ENCODE results near the gene ETV2. TPM values are rescaled to one million over a fixed set of nuclear protein-coding genes. Genes with fewer than 3 reads are reported as not detected.

Gene ETV2
- total and polyA plus RNA-seq, 8 donors: 0.55 to 11.7 (median 6.1) TPM; not detected in 3

- WGBS, 5 donors: 9 to 21% (median 11%) methylated on average over 8 of the region's 8 CpGs
- Histone ChIP-seq H3K27ac (no peak overlapping the region), H3K4me1 (no peaks in the 10 kb centered on the region), H3K4me3 (no peak overlapping the region), H3K36me3 (no peaks in the 10 kb centered on the region), H3K9me3 (no peaks in the 10 kb centered on the region), H3K27me3 (peaks cover 0 to 3% (median 0%) of the 10 kb centered on the region in 3 donors)
- no peak for DNase-seq
- intact Hi-C loops (cut with DNase I; ENCODE audit: low total_unique reads): no loop called here
- TF ChIP-seq POLR2AphosphoS5 (IDR thresholded peaks at IDR 0.05): no peak
- no peak for TF ChIP-seq POLR2A (IDR thresholded peaks at IDR 0.05)
- no peak for TF ChIP-seq EP300 (IDR thresholded peaks at IDR 0.05)
- TF ChIP-seq CTCF (IDR thresholded peaks at IDR 0.05): no peak
Measured at GRCh38 chr19:35693422-35693821, 51.9 kb downstream of the ETV2 start.

- 32 to 41% (median 33%) methylated on average over 8 of the region's 8 CpGs for WGBS, 5 donors
- TF ChIP-seq EP300 (IDR thresholded peaks at IDR 0.05) (no peak), POLR2A (IDR thresholded peaks at IDR 0.05) (no peak), CTCF (IDR thresholded peaks at IDR 0.05) (peak in 5 of 7 experiments; percentile 84 to 98 (median 97)), POLR2AphosphoS5 (IDR thresholded peaks at IDR 0.05) (peak in 1 of 3 donors; percentile 77)
- peak; percentile 92 to 95 for DNase-seq
- Histone ChIP-seq H3K27ac (no peak overlapping the region), H3K27me3 (no peaks in the 10 kb centered on the region), H3K4me3 (no peak overlapping the region), H3K9me3 (no peaks in the 10 kb centered on the region), H3K4me1 (no peaks in the 10 kb centered on the region), H3K36me3 (no peaks in the 10 kb centered on the region)
- intact Hi-C loops (cut with DNase I; ENCODE audit: low total_unique reads): no loop called here
Measured at GRCh38 chr19:35693835-35694599, 52.5 kb downstream of the ETV2 start.

Other genes with a start within 250 kb of the ETV2 start
- 1 to 10 TPM in 1 of 5 donors, not detected in 4; 1.4 TPM for gene FFAR2, start 193.5 kb upstream of the ETV2 start, total RNA-seq
- gene FFAR2, start 193.5 kb upstream of the ETV2 start, polyA plus RNA-seq: under 1 TPM; 0.35 to 0.62 (median 0.46) TPM
- not detected for gene KRTDAP, start 151.3 kb upstream of the ETV2 start, total RNA-seq
- gene KRTDAP, start 151.3 kb upstream of the ETV2 start, polyA plus RNA-seq: 1 to 10 TPM in 2 of 3 donors, not detected in 1; 2.3 to 3.0 TPM
- 10 to 100 TPM in 2 of 5 donors, 1 to 10 TPM in 2, not detected in 1; 4.9 to 36.9 (median 20.2) TPM for gene DMKN, start 128.1 kb upstream of the ETV2 start, total RNA-seq
- 100 to 1,000 TPM in 1 of 3 donors, 10 to 100 TPM in 2; 76.7 to 139 (median 83.6) TPM for gene DMKN, start 128.1 kb upstream of the ETV2 start, polyA plus RNA-seq
- gene SBSN, start 113.4 kb upstream of the ETV2 start, total RNA-seq: not detected
- gene SBSN, start 113.4 kb upstream of the ETV2 start, polyA plus RNA-seq: 10 to 100 TPM in 1 of 3 donors, 1 to 10 TPM in 1, not detected in 1; 1.1 to 29.2 TPM
- not detected for gene GAPDHS, start 108.3 kb upstream of the ETV2 start, total RNA-seq
- gene GAPDHS, start 108.3 kb upstream of the ETV2 start, polyA plus RNA-seq: not detected
- 100 to 1,000 TPM in 1 of 5 donors, 10 to 100 TPM in 3, 1 to 10 TPM in 1; 7.0 to 121 (median 57.6) TPM for gene TMEM147, start 96.1 kb upstream of the ETV2 start, total RNA-seq
- gene TMEM147, start 96.1 kb upstream of the ETV2 start, polyA plus RNA-seq: 100 to 1,000 TPM in 1 of 3 donors, 10 to 100 TPM in 2; 63.4 to 131 (median 77.4) TPM
- 100 to 1,000 TPM in 4 of 5 donors, 1 to 10 TPM in 1; 9.8 to 890 (median 236) TPM for gene ATP4A, start 78.1 kb upstream of the ETV2 start, total RNA-seq
- 100 to 1,000 TPM; 257 to 357 (median 345) TPM for gene ATP4A, start 78.1 kb upstream of the ETV2 start, polyA plus RNA-seq
- gene PMIS2, start 55.6 kb upstream of the ETV2 start, total RNA-seq: not detected
- not detected for gene PMIS2, start 55.6 kb upstream of the ETV2 start, polyA plus RNA-seq
- 10 to 100 TPM in 1 of 5 donors, 1 to 10 TPM in 4; 4.1 to 23.2 (median 4.9) TPM for gene HAUS5, start 29.0 kb upstream of the ETV2 start, total RNA-seq
- 10 to 100 TPM in 1 of 3 donors, 1 to 10 TPM in 2; 4.4 to 17.0 (median 5.6) TPM for gene HAUS5, start 29.0 kb upstream of the ETV2 start, polyA plus RNA-seq
- 100 to 1,000 TPM in 1 of 5 donors, 10 to 100 TPM in 4; 26.6 to 133 (median 46.9) TPM for gene RBM42, start 12.7 kb upstream of the ETV2 start, total RNA-seq
- 10 to 100 TPM; 56.5 to 60.8 (median 58.6) TPM for gene RBM42, start 12.7 kb upstream of the ETV2 start, polyA plus RNA-seq
- gene COX6B1, start 6.6 kb downstream of the ETV2 start, total RNA-seq: 100 to 1,000 TPM; 198 to 680 (median 373) TPM
- gene COX6B1, start 6.6 kb downstream of the ETV2 start, polyA plus RNA-seq: 1,000 to 10,000 TPM; 1,105 to 1,293 (median 1,217) TPM
- gene UPK1A, start 24.8 kb downstream of the ETV2 start, total RNA-seq: not detected
- under 1 TPM in 1 of 3 donors, not detected in 2; 0.08 TPM for gene UPK1A, start 24.8 kb downstream of the ETV2 start, polyA plus RNA-seq
- 1 to 10 TPM in 1 of 5 donors, not detected in 4; 8.2 TPM for gene ZBTB32, start 62.8 kb downstream of the ETV2 start, total RNA-seq
- gene ZBTB32, start 62.8 kb downstream of the ETV2 start, polyA plus RNA-seq: under 1 TPM in 2 of 3 donors, not detected in 1; 0.43 to 0.46 TPM
- gene KMT2B, start 76.3 kb downstream of the ETV2 start, total RNA-seq: 10 to 100 TPM in 4 of 5 donors, 1 to 10 TPM in 1; 8.3 to 92.4 (median 24.9) TPM
- gene KMT2B, start 76.3 kb downstream of the ETV2 start, polyA plus RNA-seq: 10 to 100 TPM; 13.9 to 22.6 (median 15.1) TPM
- gene IGFLR1, start 100.7 kb downstream of the ETV2 start, total RNA-seq: 10 to 100 TPM in 2 of 5 donors, 1 to 10 TPM in 3; 3.6 to 36.8 (median 9.0) TPM
- 10 to 100 TPM in 1 of 3 donors, 1 to 10 TPM in 2; 6.4 to 15.6 (median 9.8) TPM for gene IGFLR1, start 100.7 kb downstream of the ETV2 start, polyA plus RNA-seq
- 10 to 100 TPM; 11.4 to 98.0 (median 57.1) TPM for gene U2AF1L4, start 103.7 kb downstream of the ETV2 start, total RNA-seq
- gene U2AF1L4, start 103.7 kb downstream of the ETV2 start, polyA plus RNA-seq: 10 to 100 TPM; 27.6 to 53.0 (median 44.8) TPM
- gene PSENEN, start 103.9 kb downstream of the ETV2 start, total RNA-seq: 10 to 100 TPM in 3 of 5 donors, 1 to 10 TPM in 1, not detected in 1; 9.3 to 58.0 (median 32.2) TPM
- 100 to 1,000 TPM in 1 of 3 donors, 10 to 100 TPM in 2; 49.2 to 101 (median 51.0) TPM for gene PSENEN, start 103.9 kb downstream of the ETV2 start, polyA plus RNA-seq
- 10 to 100 TPM in 3 of 5 donors, 1 to 10 TPM in 2; 2.3 to 26.5 (median 17.9) TPM for gene LIN37, start 106.8 kb downstream of the ETV2 start, total RNA-seq
- gene LIN37, start 106.8 kb downstream of the ETV2 start, polyA plus RNA-seq: 10 to 100 TPM; 21.5 to 44.9 (median 29.2) TPM
- gene HSPB6, start 115.3 kb downstream of the ETV2 start, total RNA-seq: 100 to 1,000 TPM in 3 of 5 donors, 10 to 100 TPM in 2; 25.0 to 492 (median 209) TPM
- 10 to 100 TPM; 45.0 to 84.9 (median 71.5) TPM for gene HSPB6, start 115.3 kb downstream of the ETV2 start, polyA plus RNA-seq
- gene PROSER3, start 116.4 kb downstream of the ETV2 start, total RNA-seq: 10 to 100 TPM in 4 of 5 donors, 1 to 10 TPM in 1; 5.9 to 61.3 (median 36.5) TPM
- 1 to 10 TPM; 3.6 to 6.7 (median 4.5) TPM for gene PROSER3, start 116.4 kb downstream of the ETV2 start, polyA plus RNA-seq
- gene ARHGAP33, start 133.8 kb downstream of the ETV2 start, total RNA-seq: 10 to 100 TPM in 4 of 5 donors, 1 to 10 TPM in 1; 5.1 to 73.6 (median 25.4) TPM
- gene ARHGAP33, start 133.8 kb downstream of the ETV2 start, polyA plus RNA-seq: 1 to 10 TPM; 1.4 to 8.0 (median 6.9) TPM
- gene PRODH2, start 171.1 kb downstream of the ETV2 start, total RNA-seq: not detected
- gene PRODH2, start 171.1 kb downstream of the ETV2 start, polyA plus RNA-seq: under 1 TPM in 1 of 3 donors, not detected in 2; 0.23 TPM
- gene NPHS1, start 210.8 kb downstream of the ETV2 start, total RNA-seq: 10 to 100 TPM in 1 of 5 donors, 1 to 10 TPM in 1, under 1 TPM in 1, not detected in 2; 0.37 to 17.9 (median 5.4) TPM
- under 1 TPM; 0.10 to 0.61 (median 0.25) TPM for gene NPHS1, start 210.8 kb downstream of the ETV2 start, polyA plus RNA-seq
- gene KIRREL2, start 215.2 kb downstream of the ETV2 start, total RNA-seq: under 1 TPM in 2 of 5 donors, not detected in 3; 0.43 to 0.73 TPM
- gene KIRREL2, start 215.2 kb downstream of the ETV2 start, polyA plus RNA-seq: under 1 TPM in 2 of 3 donors, not detected in 1; 0.56 to 0.65 TPM
- gene APLP1, start 226.8 kb downstream of the ETV2 start, total RNA-seq: 10 to 100 TPM in 4 of 5 donors, 1 to 10 TPM in 1; 5.3 to 76.5 (median 18.8) TPM
- 10 to 100 TPM; 12.5 to 31.3 (median 18.1) TPM for gene APLP1, start 226.8 kb downstream of the ETV2 start, polyA plus RNA-seq